Gastrocnemius medialis (tissue), 4 donors: ENCODE data around the gene ZNF322.

ENCODE experiments used
- CTCF ChIP-seq, 5 experiments: fragments of 450-650 bp in 3 of 5; fragments of 200-600 bp in 2 of 5; sonication (generic) in 2 of 5; IDR thresholded peaks in 4 of 5; conservative IDR thresholded peaks in 1 of 5; 1 replicate in 4 of 5; 2 replicates in 1 of 5; pipeline ENCODE4 v1.5.1; 2016 to 2019; ENCODE audit warnings: antibody characterized with exemption in 5 of 5, mild to moderate bottlenecking in 3 of 5, moderate library complexity in 3 of 5
- POLR2A ChIP-seq, 2 donors: fragments of 450-650 bp; IDR thresholded peaks; one replicate each; pipeline ENCODE4 v1.6.1; 2017; ENCODE audit warnings: antibody characterized with exemption in 2 of 2, mild to moderate bottlenecking in 2 of 2, moderate library complexity in 2 of 2

- TF ChIP-seq CTCF (IDR thresholded peaks at IDR 0.05 in 4 of 5, conservative IDR thresholded peaks at IDR 0.05 in 1 of 5) (no peak), POLR2A (IDR thresholded peaks at IDR 0.05) (no peak)
Observed at GRCh38 chr6:26657256-26657655, 2.3 kb downstream of the ZNF322 start.
